ENCODE data around the gene ADGRG3. TPM values are rescaled to one million over a fixed set of nuclear protein-coding genes. Genes with fewer than 3 reads are reported as not detected.
A peak's percentile ranks its signal among the peaks of the same experiment; 100 is the strongest.

The ADGRG3 gene
- total and polyA plus RNA-seq, 9 of the 15 experiments (the other 6 are each of a cell fraction or from before 2014, with no cell fraction given), result 0.09 to 0.52 (median 0.14) TPM; not detected in 3

GRCh38 chr16:57734925-57735754, 67.0 kb downstream of the ADGRG3 start (continued):
- TF ChIP-seq ZBTB12 (CRISPR knock-in tag; IDR thresholded peaks at IDR 0.05), result no peak
- peak; percentile 84 for TF ChIP-seq CHD2 (IDR thresholded peaks at IDR 0.05; ENCODE audit: low read depth, low read length)
- TF ChIP-seq CCAR2 (IDR thresholded peaks at IDR 0.05; ENCODE audit: low read depth, low read length), result no peak
- TF ChIP-seq CHD4 (IDR thresholded peaks at IDR 0.05; ENCODE audit: insufficient read depth, insufficient replicate concordance, low read depth, low read length, poor library complexity, severe bottlenecking), result no peak
- TF ChIP-seq NUFIP1 (IDR thresholded peaks at IDR 0.05; ENCODE audit: partially characterized antibody), result no peak
- TF ChIP-seq MTA2 (IDR thresholded peaks at IDR 0.05; ENCODE audit: low read depth), result no peak
- no peak for TF ChIP-seq CAMTA2 (CRISPR knock-in tag; conservative IDR thresholded peaks at IDR 0.05)
- no peak; the same call in 1 of the 2 replicates for TF ChIP-seq NFE2 (IDR thresholded peaks at IDR 0.05; ENCODE audit: low read depth)
- no peak for TF ChIP-seq ZNF57 (CRISPR knock-in tag; IDR thresholded peaks at IDR 0.05)
- TF ChIP-seq ZNF445 (CRISPR knock-in tag; IDR thresholded peaks at IDR 0.05; ENCODE audit: low read depth), result no peak
- TF ChIP-seq, protein P1, sequence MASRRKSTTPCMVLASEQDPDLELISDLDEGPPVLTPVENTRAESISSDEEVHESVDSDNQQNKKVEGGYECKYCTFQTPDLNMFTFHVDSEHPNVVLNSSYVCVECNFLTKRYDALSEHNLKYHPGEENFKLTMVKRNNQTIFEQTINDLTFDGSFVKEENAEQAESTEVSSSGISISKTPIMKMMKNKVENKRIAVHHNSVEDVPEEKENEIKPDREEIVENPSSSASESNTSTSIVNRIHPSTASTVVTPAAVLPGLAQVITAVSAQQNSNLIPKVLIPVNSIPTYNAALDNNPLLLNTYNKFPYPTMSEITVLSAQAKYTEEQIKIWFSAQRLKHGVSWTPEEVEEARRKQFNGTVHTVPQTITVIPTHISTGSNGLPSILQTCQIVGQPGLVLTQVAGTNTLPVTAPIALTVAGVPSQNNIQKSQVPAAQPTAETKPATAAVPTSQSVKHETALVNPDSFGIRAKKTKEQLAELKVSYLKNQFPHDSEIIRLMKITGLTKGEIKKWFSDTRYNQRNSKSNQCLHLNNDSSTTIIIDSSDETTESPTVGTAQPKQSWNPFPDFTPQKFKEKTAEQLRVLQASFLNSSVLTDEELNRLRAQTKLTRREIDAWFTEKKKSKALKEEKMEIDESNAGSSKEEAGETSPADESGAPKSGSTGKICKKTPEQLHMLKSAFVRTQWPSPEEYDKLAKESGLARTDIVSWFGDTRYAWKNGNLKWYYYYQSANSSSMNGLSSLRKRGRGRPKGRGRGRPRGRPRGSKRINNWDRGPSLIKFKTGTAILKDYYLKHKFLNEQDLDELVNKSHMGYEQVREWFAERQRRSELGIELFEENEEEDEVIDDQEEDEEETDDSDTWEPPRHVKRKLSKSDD (conservative IDR thresholded peaks at IDR 0.05; ENCODE audit: low read length), result no peak
- TF ChIP-seq ESRRB (CRISPR knock-in tag; IDR thresholded peaks at IDR 0.05; ENCODE audit: borderline replicate concordance), result no peak
- no peak for TF ChIP-seq CBX1 (IDR thresholded peaks at IDR 0.05; ENCODE audit: low read depth)
- TF ChIP-seq ZNF76 (CRISPR knock-in tag; IDR thresholded peaks at IDR 0.05; ENCODE audit: borderline replicate concordance), result no peak
- no peak for TF ChIP-seq ATF2 (CRISPR knock-in tag; IDR thresholded peaks at IDR 0.05)
- peak; percentile 83 for TF ChIP-seq FOXM1 (IDR thresholded peaks at IDR 0.05; ENCODE audit: low read depth)
- TF ChIP-seq FOXM1 (CRISPR knock-in tag; IDR thresholded peaks at IDR 0.05; ENCODE audit: low read depth), result no peak
- TF ChIP-seq, protein P2, sequence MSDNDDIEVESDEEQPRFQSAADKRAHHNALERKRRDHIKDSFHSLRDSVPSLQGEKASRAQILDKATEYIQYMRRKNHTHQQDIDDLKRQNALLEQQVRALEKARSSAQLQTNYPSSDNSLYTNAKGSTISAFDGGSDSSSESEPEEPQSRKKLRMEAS (CRISPR knock-in tag; IDR thresholded peaks at IDR 0.05), result no peak; the same call in 1 of the 2 replicates
- no peak for TF ChIP-seq CLOCK (CRISPR knock-in tag; IDR thresholded peaks at IDR 0.05; ENCODE audit: borderline replicate concordance)
- TF ChIP-seq BRCA1 (IDR thresholded peaks at IDR 0.05), result no peak
- TF ChIP-seq BRCA1 (CRISPR knock-in tag; IDR thresholded peaks at IDR 0.05), result no peak
